Upper lobe of left lung (tissue), 6 donors: ENCODE results near the gene FGF14. TPM values are rescaled to one million over a fixed set of nuclear protein-coding genes. Genes with fewer than 3 reads are reported as not detected.
A peak's percentile ranks its signal among the peaks of the same experiment; 100 is the strongest.

ENCODE experiments used
- ATAC-seq, 2 donors: fragments of 200-7000 bp; cut with Tn5 transposase; one replicate each; pipeline ENCODE4 v1.9.1; 2022; ENCODE audit warnings: mild to moderate bottlenecking in 2 of 2, moderate library complexity in 2 of 2; ENCODE audit not compliant: low FRiP score in 2 of 2
- DNase-seq, 2 donors: peaks; one replicate each; pipeline ENCODE4 v3.0.0-alpha.2; 2019 to 2020
- H3K27ac ChIP-seq, 4 donors: fragments of 200-600 bp; sonication (generic); one replicate each; pipeline ENCODE4 v1.5.1; 2016 to 2019
- H3K27me3 ChIP-seq, 4 donors: fragments of 200-600 bp; sonication (generic); one replicate each; pipeline ENCODE4 v1.5.1; 2017 to 2019
- H3K36me3 ChIP-seq, 4 donors: fragments of 200-600 bp; sonication (generic); one replicate each; pipeline ENCODE4 v1.5.1; 2016 to 2019
- H3K4me1 ChIP-seq, 4 donors: fragments of 200-600 bp; sonication (generic); one replicate each; pipeline ENCODE4 v1.5.1; 2018 to 2019
- H3K4me3 ChIP-seq, 4 donors: fragments of 200-600 bp; sonication (generic); one replicate each; pipeline ENCODE4 v1.5.1; 2017 to 2019; ENCODE audit warnings: mild to moderate bottlenecking in 2 of 4, moderate library complexity in 1 of 4
- H3K9me3 ChIP-seq, 4 donors: fragments of 200-600 bp; sonication (generic); one replicate each; pipeline ENCODE4 v1.5.1; 2018 to 2019
- EP300 ChIP-seq, 4 donors: sonication (generic); formaldehyde crosslinking; IDR thresholded peaks; one replicate each; pipeline ENCODE4 v1.5.1; 2017; ENCODE audit warnings: antibody characterized with exemption in 4 of 4, control low read depth in 2 of 4
- POLR2A ChIP-seq, 4 donors: fragments of 450-650 bp; IDR thresholded peaks; one replicate each; pipeline ENCODE4 v1.5.1; 2016 to 2017; ENCODE audit warnings: antibody characterized with exemption in 4 of 4, mild to moderate bottlenecking in 2 of 4
- POLR2AphosphoS5 ChIP-seq, 2 donors: sonication (generic); formaldehyde crosslinking; IDR thresholded peaks; one replicate each; pipeline ENCODE4 v1.5.1; 2017; ENCODE audit warnings: antibody characterized with exemption in 2 of 2
- whole genome bisulfite sequencing, 2 donors: methylation state at CpG; one replicate each; pipeline ENCODE4 v1.1.5; 2017 to 2018; 5-methylcytosine and 5-hydroxymethylcytosine counted together
- total RNA-seq, 6 donors: library from RNA; depleted of rRNA in 4 of 6; stranded (reverse); fragments of >200 nt in 4 of 6; gene quantifications; one replicate each; pipeline versions ENCODE4 v1.1.0 to v1.2.1, GENCODE V29; 2016 to 2021
- TF ChIP-seq, protein P1 (sequence below), 6 experiments: fragments of 450-650 bp in 4 of 6; fragments of 200-600 bp in 2 of 6; sonication (generic) in 2 of 6; IDR thresholded peaks; one replicate each; pipeline ENCODE4 v1.5.1; 2016 to 2019; ENCODE audit warnings: antibody characterized with exemption in 6 of 6
- donor health status: DM: no; HTN: no; CAD: no; lungs with moderate emphysema.
- donor health status: DM: no; HTN: yes; CAD: no; lungs with severe emphysema.

The FGF14 gene
- total RNA-seq, 6 donors from 2014 or later, result 0.80 to 8.4 (median 4.1) TPM

DNA sequence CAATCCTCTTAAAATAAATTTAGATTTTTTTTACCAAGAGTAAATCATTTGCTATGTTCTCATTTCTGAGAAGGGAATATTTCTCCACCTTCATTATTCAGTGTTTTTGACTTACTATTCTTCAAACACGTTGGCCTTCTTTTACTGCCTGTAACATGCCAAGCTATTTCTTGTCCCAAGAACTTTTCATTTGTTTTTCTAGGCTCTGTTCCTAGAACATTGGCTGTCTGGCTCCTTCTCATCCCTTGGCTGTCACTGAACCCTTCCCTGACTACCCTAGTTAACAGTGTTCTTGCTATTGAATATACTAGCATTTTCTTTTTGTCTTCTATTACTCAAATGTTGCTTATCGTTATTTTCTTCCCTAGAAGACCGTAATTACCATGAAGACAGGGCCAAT is 701.2 kb downstream of the FGF14 start:
- ATAC-seq, result peak in 1 of 2 donors; percentile 82
- no peaks in the 10 kb centered on the region for H3K27me3 ChIP-seq
- no peaks in the 10 kb centered on the region for H3K9me3 ChIP-seq
- H3K27ac ChIP-seq, result no peak overlapping the region
- no peaks in the 10 kb centered on the region for H3K4me1 ChIP-seq
- no peak for DNase-seq
- H3K4me3 ChIP-seq, result no peak overlapping the region
- no peak for TF ChIP-seq POLR2AphosphoS5 (IDR thresholded peaks at IDR 0.05)
- TF ChIP-seq EP300 (IDR thresholded peaks at IDR 0.05), result no peak
- TF ChIP-seq, protein P1, sequence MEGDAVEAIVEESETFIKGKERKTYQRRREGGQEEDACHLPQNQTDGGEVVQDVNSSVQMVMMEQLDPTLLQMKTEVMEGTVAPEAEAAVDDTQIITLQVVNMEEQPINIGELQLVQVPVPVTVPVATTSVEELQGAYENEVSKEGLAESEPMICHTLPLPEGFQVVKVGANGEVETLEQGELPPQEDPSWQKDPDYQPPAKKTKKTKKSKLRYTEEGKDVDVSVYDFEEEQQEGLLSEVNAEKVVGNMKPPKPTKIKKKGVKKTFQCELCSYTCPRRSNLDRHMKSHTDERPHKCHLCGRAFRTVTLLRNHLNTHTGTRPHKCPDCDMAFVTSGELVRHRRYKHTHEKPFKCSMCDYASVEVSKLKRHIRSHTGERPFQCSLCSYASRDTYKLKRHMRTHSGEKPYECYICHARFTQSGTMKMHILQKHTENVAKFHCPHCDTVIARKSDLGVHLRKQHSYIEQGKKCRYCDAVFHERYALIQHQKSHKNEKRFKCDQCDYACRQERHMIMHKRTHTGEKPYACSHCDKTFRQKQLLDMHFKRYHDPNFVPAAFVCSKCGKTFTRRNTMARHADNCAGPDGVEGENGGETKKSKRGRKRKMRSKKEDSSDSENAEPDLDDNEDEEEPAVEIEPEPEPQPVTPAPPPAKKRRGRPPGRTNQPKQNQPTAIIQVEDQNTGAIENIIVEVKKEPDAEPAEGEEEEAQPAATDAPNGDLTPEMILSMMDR (IDR thresholded peaks at IDR 0.05), result no peak
- TF ChIP-seq POLR2A (IDR thresholded peaks at IDR 0.05), result no peak
- WGBS, 2 donors, result 76 to 83% methylated on average over 3 of the region's 3 CpGs
- H3K36me3 ChIP-seq, result no peaks in the 10 kb centered on the region

DNA sequence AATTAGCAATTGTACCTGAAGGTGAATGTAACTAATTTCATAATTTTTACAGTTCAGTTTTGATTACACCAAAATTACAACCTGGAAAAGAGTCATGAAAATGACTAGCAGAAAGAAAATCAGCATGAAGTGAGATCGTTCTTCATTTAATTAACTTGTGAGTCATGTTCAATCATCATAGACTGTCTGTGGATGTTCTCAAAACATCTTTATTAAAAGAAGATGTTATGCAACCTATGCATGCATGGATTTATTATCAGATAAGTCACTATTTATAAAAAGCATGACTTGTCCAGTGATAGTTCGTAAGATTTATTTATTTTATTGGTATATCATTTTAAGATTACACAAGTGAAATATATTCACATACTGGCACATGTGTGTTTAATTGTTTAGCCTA is 703.4 kb downstream of the FGF14 start:
- no peaks in the 10 kb centered on the region for H3K4me1 ChIP-seq
- no peak overlapping the region for H3K4me3 ChIP-seq
- no peaks in the 10 kb centered on the region for H3K36me3 ChIP-seq
- 84 to 91% methylated on average over 2 of the region's 2 CpGs for WGBS, 2 donors
- DNase-seq (no peak), ATAC-seq (peak in 1 of 2 donors; percentile 9)
- TF ChIP-seq EP300 (IDR thresholded peaks at IDR 0.05) (no peak), POLR2A (IDR thresholded peaks at IDR 0.05) (no peak), POLR2AphosphoS5 (IDR thresholded peaks at IDR 0.05) (no peak)
- TF ChIP-seq, protein P1 (IDR thresholded peaks at IDR 0.05), result no peak
- H3K27ac ChIP-seq, result no peak overlapping the region
- H3K9me3 ChIP-seq, result no peaks in the 10 kb centered on the region
- no peaks in the 10 kb centered on the region for H3K27me3 ChIP-seq

DNA sequence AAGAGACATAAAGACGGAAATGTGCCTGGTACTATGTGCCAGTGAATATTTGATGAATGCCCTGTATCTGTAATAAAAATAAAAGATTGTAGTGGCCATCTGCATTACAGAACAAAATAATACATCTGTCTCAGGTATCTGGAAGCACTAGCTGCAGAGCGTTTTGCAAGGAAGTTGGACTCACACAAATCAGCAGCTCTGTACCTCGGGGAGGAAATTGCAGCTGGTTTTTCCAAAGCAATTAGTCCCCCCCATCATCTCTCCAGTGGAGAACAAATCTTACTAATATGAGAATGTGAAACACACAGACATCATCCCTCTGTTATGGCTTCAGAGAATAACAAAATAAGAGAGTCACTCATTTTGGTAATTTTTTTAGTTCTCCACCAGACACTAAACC is 704.1 kb downstream of the FGF14 start:
- Histone ChIP-seq H3K9me3 (no peaks in the 10 kb centered on the region), H3K27ac (no peak overlapping the region), H3K4me1 (no peaks in the 10 kb centered on the region), H3K4me3 (no peak overlapping the region), H3K36me3 (no peaks in the 10 kb centered on the region), H3K27me3 (no peaks in the 10 kb centered on the region)
- WGBS, 2 donors, result 78 to 81% methylated on average over 3 of the region's 3 CpGs
- ATAC-seq, result no peak
- no peak for TF ChIP-seq POLR2AphosphoS5 (IDR thresholded peaks at IDR 0.05)
- TF ChIP-seq POLR2A (IDR thresholded peaks at IDR 0.05), result no peak
- TF ChIP-seq EP300 (IDR thresholded peaks at IDR 0.05), result no peak
- TF ChIP-seq, protein P1 (IDR thresholded peaks at IDR 0.05), result no peak
- no peak for DNase-seq

DNA sequence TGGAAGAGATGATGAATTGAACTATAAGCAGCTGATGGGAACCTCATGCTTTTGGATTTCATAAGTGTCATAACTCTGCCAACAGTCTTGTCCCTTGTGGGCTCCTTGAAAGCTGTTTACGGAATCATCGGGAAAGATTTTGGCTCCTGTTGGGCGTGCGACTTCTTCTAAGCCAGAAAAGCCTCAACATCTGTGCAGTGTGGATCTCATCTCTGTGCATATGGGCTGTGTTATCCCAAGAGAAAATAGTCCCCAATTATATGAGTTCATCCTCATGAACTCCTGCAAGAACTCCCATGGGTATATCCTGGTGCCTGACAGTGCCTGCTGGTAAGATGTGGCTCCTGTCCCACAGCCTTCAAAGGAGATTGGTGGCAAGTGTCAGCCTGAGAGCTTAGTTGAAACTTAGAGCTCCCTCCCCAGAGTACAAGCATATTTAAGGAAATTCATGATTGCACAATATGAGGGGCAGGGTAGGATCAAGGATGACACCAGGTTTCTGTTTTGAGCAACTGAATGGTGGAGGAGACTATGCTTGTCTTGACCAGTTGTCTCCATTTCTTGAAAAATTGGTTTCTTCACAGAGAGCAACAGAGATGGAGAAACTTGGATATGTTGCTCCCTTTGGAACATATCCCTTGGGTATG is 705.9 kb downstream of the FGF14 start:
- no peak overlapping the region for H3K27ac ChIP-seq
- H3K27me3 ChIP-seq, result no peaks in the 10 kb centered on the region
- no peaks in the 10 kb centered on the region for H3K9me3 ChIP-seq
- no peak for TF ChIP-seq POLR2A (IDR thresholded peaks at IDR 0.05)
- no peak for TF ChIP-seq POLR2AphosphoS5 (IDR thresholded peaks at IDR 0.05)
- TF ChIP-seq, protein P1 (IDR thresholded peaks at IDR 0.05), result no peak
- TF ChIP-seq EP300 (IDR thresholded peaks at IDR 0.05), result no peak
- ATAC-seq (peak in 1 of 2 donors; percentile 42), DNase-seq (no peak)
- no peak overlapping the region for H3K4me3 ChIP-seq
- WGBS, 2 donors, result 94 to 95% methylated on average over 4 of the region's 4 CpGs
- no peaks in the 10 kb centered on the region for H3K4me1 ChIP-seq
- no peaks in the 10 kb centered on the region for H3K36me3 ChIP-seq

DNA sequence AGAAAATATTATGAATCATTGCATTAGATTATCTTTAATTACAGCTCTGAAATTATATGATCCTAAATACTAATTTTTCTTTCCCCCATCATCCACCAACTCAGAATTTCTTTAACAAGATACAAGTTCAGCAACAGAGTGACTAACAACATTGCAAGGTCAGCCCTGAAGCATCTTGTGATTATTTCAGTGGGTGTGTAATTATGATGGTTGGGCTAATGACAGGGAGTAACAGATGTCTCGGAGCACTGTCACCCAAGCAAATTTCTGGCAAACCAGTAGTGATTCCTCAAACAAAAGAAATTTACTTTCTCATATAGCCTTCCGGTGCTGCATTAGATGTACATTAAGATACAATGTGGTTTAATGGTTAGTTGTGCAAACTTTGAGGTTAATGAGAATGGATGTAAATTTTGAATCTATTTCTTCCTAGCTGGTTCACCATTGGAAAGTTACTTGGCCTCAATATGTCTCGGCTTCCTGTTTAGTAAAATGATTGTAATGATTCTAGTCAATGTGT is 710.4 kb downstream of the FGF14 start:
- Histone ChIP-seq H3K36me3 (no peaks in the 10 kb centered on the region), H3K4me1 (no peaks in the 10 kb centered on the region), H3K9me3 (no peaks in the 10 kb centered on the region), H3K4me3 (no peak overlapping the region), H3K27ac (no peak overlapping the region), H3K27me3 (no peaks in the 10 kb centered on the region)
- 76% methylated on average over 3 of the region's 3 CpGs for WGBS, 2 donors
- DNase-seq (no peak), ATAC-seq (no peak)
- TF ChIP-seq POLR2A (IDR thresholded peaks at IDR 0.05) (no peak), POLR2AphosphoS5 (IDR thresholded peaks at IDR 0.05) (no peak), EP300 (IDR thresholded peaks at IDR 0.05) (no peak)
- TF ChIP-seq, protein P1 (IDR thresholded peaks at IDR 0.05), result no peak
